Cerebellar nuclear complex (tissue), 1 donor: ENCODE data around the gene UNC13D.

Source experiments
- DNase-seq, 2 experiments: peaks; one replicate each; lab custom pipeline; 2025; lab: John Stamatoyannopoulos, UW

The UNC13D gene

DNA sequence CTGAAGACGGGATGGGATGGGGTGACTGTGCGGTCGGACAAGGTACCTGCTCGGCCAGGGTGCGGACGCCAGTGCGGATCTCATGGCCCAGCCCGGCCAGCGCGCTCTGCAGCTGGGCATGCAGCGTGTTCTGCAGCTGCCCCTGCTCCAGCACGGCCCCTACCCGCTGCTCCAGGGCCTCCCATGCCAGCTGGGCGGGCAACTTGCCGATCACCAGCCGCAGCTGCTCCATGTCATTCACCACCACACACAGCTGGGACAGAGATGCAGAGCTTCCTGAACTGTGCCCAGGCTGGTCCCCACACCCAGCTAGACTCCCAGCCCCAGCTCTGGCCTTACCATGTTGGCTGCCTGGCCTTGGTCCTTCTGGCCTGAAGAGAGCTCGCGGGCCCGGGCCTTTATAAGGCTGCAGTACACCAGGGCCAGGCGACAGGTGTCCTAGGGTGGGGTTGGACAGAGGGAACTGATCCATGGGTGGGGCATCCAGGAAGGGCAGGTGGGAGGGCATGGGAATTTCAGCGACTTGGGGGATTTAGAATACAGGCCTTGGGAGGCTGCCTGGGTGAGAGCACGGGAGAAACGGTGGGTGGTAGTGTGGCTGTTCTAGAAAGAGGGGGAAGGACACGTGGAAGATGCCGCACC, 9.8 kb downstream of the UNC13D start:
- no peak for DNase-seq

GRCh38 chr17:75832652-75833400, 11.4 kb downstream of the UNC13D start:
- DNase-seq: no peak

- DNase-seq: no peak
These were observed 12.0 kb downstream of the UNC13D start for GRCh38 chr17:75832164-75832651.

DNA sequence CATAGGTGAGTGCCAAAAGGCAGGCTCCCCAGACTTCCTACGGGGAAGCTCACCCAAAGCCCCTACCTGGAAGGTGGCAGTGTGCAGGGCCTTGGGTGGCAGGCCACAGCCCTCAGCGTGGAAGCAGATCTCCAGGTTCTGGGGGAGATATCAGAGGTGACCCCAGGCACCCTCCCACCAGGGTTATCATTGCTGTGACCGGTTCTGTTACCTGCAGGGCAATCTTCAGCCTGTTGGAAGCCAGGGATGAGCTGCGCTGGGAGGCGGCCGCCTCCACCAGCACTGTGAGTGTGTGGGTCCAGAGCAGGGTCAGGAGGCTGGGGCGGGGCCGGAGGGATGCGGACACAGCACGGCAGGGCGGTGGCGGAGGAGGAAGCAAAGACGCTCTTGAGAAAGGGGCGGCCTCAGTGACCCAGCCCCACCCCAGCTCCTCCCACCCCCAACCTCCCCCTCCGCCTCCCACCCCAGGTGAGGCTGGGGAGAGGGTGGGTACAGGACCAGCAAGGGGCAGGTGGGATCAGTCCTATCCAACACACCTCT, 13.1 kb downstream of the UNC13D start:
- no peak for DNase-seq

DNA sequence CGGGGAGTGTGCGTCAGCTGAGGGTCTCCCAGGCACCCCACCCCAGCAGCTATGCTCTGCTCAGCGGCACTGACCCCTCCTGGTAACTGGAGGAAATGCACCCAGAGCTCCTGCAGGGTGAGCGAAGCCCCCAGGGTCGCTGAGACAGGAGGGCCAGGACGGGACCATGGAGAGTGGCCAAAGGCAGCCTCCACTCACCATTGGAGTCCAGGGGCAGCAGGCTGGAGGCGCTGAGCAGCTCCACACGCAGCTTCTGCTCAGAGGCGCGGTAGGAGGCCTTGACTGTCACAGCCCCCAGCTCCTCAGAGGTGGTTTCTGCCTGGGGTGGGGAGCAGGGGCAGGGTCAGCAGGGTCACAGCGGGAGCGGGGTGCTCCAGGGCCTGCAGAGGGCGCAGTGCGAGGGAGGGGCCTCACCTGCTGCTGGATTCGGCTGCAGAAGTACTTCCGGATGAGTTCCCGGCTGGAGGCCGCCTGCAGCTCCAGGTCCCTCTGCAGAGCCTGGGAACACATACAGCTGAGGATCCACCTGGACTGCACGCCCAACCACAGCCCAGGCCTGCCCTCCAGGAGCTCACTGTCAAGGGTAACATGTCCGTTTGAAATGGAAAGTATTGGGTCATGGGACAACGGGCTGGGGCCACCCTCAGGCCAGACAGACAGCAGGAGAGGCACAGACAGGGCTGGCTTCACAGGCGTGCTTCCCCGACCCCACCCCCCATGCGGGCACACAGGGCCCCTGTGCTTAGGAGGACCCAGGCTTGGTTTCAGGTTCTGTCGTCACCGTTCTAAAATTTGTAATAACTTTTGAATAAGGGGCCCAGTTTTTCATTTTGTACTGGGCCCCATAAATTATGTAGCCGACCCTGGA, 13.8 kb downstream of the UNC13D start:
- DNase-seq: no peak

- no peak for DNase-seq
These were observed 14.5 kb downstream of the UNC13D start for GRCh38 chr17:75829747-75830146.

- DNase-seq: no peak
These were observed 15.5 kb downstream of the UNC13D start for GRCh38 chr17:75828741-75829140.

DNA sequence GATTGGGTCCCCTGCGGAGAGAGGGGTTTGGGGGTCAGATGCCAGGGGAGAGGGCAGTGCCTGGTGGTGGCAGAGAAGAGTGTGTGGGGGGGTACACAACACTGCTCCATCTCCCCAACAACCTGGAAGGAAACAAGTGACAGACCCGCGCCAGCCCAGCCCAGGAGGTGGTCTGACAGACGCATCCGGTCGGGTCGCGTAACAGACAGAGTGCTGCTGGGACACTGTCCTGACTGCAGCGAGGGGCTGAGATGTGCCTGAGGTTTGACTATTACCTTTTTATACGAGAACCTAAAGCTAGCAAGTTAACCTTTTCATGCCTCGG, 16.2 kb downstream of the UNC13D start:
- no peak for DNase-seq

DNA sequence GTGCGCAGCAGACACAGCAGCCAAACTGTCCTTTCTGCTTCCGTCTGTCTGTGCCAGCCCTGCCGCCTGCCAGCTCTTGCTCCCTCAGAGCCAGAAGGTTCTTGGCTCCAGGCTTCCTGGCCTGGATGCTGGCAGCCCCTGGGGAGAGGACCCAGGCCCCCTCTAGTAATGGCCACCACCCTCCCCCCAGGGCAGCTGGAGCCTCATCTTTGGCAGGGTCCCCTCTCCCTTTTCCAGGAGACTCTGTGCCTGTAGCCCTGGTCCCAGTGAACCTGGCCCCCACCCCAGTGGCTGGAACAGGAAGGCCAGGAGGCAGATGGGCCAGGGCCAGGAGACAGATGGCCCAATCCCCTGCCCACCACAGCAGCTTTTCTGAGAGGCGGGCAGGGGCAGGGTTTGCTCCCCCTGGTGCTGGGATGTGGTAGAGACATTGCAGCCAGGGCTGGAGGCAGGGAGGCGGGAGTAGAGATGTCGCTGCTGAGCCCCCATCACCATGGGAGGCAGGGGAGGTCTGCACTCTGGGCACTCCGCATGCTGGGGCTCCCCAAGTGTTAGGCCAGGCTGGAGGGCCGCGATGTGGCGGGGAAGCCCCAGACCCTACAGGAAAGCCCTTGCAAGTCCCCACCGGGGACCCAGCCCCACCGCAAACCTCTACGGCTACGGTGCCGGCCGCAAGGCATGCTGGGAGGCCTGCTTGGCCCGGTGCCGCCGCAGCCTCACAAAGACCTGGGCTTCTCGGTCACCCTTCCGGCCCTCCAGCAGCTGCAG, 16.7 kb downstream of the UNC13D start:
- peak in 1 of 2 experiments; percentile 39 for DNase-seq

GRCh38 chr17:75826561-75827307, 17.5 kb downstream of the UNC13D start:
- no peak for DNase-seq

DNA sequence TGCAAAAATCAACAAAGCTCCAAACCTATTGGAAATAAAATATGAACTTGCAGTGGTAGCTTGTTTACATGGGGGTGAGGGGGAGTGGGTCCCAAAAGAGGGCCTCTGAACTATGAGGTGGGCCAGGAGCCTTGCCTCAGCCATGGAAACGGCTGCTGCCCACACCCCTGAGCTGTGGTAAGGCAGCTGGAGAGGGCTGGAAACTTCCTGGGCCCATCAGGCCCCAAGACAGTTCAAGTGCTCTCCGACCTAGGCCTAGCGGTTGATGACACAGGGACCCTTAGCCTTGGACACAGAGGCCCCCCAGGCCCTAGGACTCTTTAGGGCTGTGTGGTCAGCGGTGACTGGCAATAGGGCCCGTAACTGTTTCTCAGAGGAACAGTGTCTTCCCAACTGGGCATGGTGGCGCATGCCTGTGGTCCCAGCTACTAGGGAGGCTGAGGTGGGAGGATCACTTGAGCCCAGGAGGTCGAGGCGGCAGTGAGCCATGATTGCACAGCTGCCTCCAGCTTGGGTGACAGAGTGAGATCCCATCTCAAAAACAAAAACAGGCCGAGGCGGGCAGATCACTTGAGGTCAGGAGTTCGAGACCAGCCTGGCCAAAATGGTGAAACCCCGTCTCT, 18.3 kb downstream of the UNC13D start:
- no peak for DNase-seq

GRCh38 chr17:75825149-75825552, 19.1 kb downstream of the UNC13D start:
- no peak for DNase-seq

DNA sequence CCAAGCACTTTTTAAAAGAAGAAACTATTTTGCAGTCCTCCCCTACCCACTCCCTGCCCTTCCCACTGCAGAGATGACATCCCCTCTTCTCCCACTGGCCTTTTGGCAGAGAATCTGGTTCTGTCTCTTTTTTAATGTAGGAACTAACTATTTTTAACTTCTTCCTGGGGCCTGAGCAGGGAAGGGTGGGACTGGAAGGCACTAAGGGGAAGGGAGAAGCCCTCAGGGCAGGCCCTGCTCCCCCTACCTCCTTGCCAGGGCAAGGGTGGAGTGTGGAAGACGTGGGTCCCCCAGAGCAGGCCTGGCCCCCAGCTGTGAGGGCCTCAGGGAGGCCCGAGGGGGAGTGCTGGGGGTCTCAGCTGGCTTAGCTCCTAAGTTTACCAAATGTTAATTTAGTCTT, 19.5 kb downstream of the UNC13D start:
- DNase-seq: no peak

- peak in 1 of 2 experiments; percentile 7 for DNase-seq
These were observed 20.1 kb downstream of the UNC13D start for GRCh38 chr17:75824050-75824552.

GRCh38 chr17:75823257-75824041, 20.8 kb downstream of the UNC13D start:
- no peak for DNase-seq

DNA sequence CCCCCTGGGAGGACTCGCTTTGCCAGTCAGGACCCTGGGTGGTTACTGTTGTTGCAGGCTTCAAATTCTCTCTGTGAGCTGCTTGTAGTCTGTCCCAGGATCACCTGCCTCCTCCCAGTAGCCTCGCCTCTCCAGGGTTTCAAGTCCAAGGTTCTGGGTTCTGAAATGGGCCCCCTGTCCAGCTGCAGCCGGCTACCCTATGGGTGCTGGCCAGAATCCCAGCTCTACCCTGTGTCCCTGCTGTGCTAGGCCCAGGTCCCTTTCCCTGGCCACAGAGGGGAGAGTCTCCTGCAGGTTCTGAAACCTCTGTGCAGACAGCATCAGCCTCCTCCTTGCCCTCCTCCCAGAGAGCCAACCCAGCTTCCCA, 21.4 kb downstream of the UNC13D start:
- DNase-seq: no peak

GRCh38 chr17:75822119-75822799, 21.9 kb downstream of the UNC13D start:
- DNase-seq: no peak

DNA sequence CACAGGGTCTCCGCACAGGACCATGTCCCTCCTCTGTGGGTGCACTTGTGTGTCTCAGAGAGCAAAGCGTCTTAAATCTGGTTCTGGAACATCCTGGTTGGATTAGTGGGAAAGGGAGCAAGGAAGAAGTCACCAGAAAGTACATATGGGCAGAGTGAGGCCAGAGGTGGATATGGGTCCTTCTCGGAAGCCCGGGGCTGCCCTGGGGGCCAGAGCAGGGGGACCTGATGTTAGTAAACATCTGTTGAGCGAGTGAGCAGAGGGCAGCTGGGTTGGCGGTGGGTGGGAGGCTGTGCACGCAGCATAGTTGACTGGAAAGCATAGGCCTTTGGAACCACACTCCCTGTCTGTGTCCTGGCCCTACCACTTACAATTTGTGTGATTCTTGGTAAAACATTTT, 22.7 kb downstream of the UNC13D start:
- DNase-seq: no peak
